Neuron (in vitro differentiated cells): ENCODE measurements around the gene IQGAP3.

ENCODE experiments used
- H2AFZ ChIP-seq: one replicate; pipeline ENCODE4 v1.6.1; 2013; ENCODE audit warnings: low read depth, mild to moderate bottlenecking, inconsistent platforms, low read length, moderate library complexity
- H3K27me3 ChIP-seq: one replicate; pipeline ENCODE4 v1.6.1; 2013; ENCODE audit warnings: low read length; ENCODE audit not compliant: insufficient read depth
- H3K36me3 ChIP-seq: one replicate; pipeline ENCODE4 v1.6.1; 2013; ENCODE audit warnings: low read length; ENCODE audit not compliant: insufficient read depth
- H3K4me1 ChIP-seq: one replicate; pipeline ENCODE4 v1.6.1; 2013; ENCODE audit warnings: low read length; ENCODE audit not compliant: insufficient read depth
- H3K4me3 ChIP-seq: 2 replicates; pipeline ENCODE4 v1.5.1; 2013; ENCODE audit warnings: mild to moderate bottlenecking, low read length, moderate library complexity
- H3K9me3 ChIP-seq: one replicate; pipeline ENCODE4 v1.6.1; 2013; ENCODE audit warnings: low read length

IQGAP3 gene

DNA sequence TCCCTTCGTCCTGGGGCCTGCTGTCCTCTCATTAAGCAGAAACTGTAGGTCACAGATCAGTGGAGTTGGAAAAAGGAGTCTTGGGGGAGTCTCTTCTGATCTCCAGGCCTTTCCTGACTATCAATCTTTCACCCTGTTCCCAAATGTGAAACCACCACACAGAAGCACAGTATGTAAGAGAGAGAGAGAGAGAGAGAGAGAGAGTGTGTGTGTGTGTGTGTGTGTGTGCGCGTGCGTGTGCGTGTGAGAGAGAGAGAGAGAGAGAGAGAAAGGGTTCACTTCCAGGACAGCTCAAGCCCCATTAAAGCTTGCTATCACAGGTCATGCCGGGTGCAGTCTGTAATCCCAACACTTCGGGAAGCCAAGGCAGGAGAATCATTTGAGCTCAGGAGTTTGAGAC is 5.7 kb upstream of the IQGAP3 start:
- Histone ChIP-seq H3K9me3 (no peaks in the 10 kb centered on the region), H3K36me3 (no peaks in the 10 kb centered on the region), H3K27me3 (peaks cover 23% of the 10 kb centered on the region), H2AFZ (no peak overlapping the region), H3K4me1 (no peaks in the 10 kb centered on the region), H3K4me3 (no peak overlapping the region)

DNA sequence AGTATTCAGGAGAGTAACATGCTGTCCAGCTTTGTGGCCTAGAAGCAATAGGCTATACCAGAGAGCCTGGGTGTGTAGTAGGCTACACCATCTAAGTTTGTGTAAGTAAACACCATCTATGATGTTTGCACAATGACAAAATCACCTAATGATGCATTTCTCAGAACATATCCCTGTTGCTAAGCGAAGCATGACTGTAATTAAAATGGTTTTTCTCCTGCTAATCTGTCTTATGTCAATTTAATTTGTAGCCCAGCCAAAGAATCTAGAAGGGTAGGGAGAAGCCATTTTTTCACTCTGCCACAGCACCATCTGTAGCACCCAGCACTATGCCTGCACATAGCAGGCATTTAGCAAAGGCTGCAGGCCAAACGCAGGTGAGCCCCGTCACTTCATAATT is 5.2 kb upstream of the IQGAP3 start:
- Histone ChIP-seq H3K27me3 (peaks cover 25% of the 10 kb centered on the region), H3K36me3 (no peaks in the 10 kb centered on the region), H3K4me3 (no peak overlapping the region), H3K4me1 (peaks cover 3% of the 10 kb centered on the region), H3K9me3 (no peaks in the 10 kb centered on the region), H2AFZ (no peak overlapping the region)

DNA sequence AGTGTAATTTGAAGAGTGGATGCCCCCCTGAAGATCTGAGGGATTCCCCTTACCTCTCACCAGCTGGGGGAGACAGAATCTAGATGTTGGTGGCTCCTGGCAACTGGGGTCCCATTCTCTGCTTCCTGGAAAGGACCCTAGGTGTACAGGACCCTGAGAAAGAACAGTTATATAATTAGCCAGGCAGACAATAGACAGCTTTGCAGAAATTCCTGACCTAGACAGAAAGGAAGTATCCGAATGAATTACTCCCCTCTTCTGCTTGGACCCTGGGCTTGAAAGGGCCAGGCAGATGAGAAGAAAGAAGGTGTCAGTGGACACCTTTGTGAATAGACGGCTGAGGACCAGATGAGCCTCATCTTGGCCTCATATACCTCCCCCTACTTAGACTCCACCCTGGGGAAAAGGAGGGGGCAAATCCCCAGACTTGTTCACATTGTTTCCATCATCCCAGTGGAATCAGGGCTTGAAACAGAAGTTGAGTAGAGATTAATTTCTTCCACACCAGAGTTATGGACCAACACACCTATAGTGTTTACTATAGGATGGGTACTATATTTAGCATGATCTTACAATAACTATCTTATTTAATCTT is 1.8 kb upstream of the IQGAP3 start:
- Histone ChIP-seq H3K9me3 (no peaks in the 10 kb centered on the region), H3K36me3 (peaks cover 1% of the 10 kb centered on the region), H3K27me3 (peaks cover 8% of the 10 kb centered on the region), H3K4me3 (no peak overlapping the region), H2AFZ (no peak overlapping the region), H3K4me1 (peaks cover 15% of the 10 kb centered on the region)

DNA sequence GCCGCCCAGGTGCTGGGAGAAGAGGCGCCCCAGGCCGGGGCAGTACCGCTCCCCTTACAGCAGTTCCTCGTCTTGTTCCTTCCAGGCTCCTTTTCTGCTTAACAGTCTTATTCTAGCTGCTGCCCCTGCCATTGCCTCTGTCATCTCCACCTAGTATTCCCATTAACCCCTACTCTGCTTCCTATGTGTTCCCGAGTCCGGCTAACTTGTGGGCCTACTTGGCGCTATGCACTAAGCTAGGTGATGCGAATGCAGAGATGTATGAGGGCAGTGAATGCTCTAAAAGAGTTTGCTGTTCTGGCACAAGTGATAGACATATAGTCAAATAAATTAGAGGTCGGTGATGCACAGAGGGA is 276 bp upstream of the IQGAP3 start:
- H2AFZ ChIP-seq = peak overlapping the region; percentile 34
- peaks cover 8% of the 10 kb centered on the region for H3K27me3 ChIP-seq
- H3K9me3 ChIP-seq = no peaks in the 10 kb centered on the region
- peak overlapping the region; percentile 88 for H3K4me3 ChIP-seq
- peaks cover 15% of the 10 kb centered on the region for H3K4me1 ChIP-seq
- peaks cover 5% of the 10 kb centered on the region for H3K36me3 ChIP-seq

DNA sequence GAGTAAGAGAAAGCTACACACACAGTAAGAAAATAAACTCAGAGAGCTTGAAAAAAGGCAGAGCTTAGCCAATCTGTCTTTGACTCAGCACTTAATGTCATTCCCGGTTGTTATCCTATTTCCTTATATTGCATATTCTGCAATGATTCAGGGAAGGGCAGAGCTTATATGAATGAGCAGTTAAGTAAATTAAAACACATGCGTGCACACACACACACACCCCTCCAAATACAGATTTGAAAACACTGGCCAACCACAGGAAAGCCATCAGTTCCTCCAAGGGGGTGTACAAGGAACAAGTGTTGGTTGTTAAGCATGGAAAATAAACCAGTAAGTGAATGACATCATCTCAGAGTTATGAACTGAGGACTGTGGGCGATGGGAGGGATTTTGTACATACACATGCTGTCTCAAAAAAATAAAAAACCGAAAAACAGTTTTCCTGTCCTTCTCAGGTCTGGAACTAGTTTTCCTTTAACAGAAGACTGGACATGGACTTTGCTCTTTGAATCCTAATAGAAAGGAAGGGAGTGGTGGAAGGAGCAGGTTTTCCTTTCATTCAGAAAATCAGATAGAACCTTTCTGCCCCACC is 1.0 kb downstream of the IQGAP3 start:
- Histone ChIP-seq H2AFZ (no peak overlapping the region), H3K4me3 (peak overlapping the region; percentile 88), H3K9me3 (no peaks in the 10 kb centered on the region), H3K36me3 (peaks cover 11% of the 10 kb centered on the region), H3K4me1 (peaks cover 15% of the 10 kb centered on the region), H3K27me3 (peaks cover 8% of the 10 kb centered on the region)

DNA sequence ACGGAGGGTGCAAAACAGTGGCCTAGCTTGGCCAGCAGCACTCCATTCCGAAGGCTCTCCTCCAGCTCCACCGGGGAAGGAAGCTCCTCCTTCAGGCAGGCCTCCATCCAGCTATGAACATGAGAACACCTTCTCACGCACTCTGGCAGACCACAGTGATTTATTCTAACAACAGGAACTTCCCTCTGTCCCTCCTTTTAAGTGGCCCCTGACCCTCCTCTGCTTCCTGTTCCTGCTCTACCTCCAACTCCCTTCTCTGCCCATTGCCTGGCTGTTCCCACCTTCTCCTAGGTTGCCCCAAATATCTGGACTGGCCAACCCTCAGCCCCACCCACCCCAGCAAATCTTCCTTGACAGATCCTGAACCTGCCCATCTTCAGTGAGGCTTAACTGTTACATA is 5.9 kb downstream of the IQGAP3 start:
- no peak overlapping the region for H2AFZ ChIP-seq
- H3K4me1 ChIP-seq = peaks cover 6% of the 10 kb centered on the region
- no peak overlapping the region for H3K4me3 ChIP-seq
- H3K27me3 ChIP-seq = no peaks in the 10 kb centered on the region
- H3K36me3 ChIP-seq = peaks cover 55% of the 10 kb centered on the region
- no peaks in the 10 kb centered on the region for H3K9me3 ChIP-seq

DNA sequence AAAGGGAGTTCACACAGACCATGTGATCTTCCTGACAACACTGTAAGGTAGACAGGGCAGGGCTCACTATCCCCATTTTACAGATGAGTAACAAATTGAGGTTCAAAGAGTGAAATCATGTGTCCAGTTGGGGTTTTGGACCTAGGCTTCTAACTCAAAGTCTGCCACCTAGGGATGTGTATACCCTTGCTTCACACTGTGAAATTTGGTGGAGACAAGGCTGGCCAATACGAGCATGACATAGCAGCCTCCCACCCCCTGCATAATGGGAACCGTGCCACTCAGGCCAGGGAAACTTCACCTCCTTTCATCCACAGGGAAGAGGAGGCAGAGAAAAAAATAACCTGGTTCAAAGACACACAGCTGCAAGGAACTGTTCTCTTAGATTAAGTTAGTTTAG is 6.8 kb downstream of the IQGAP3 start:
- H3K4me1 ChIP-seq = no peaks in the 10 kb centered on the region
- H3K4me3 ChIP-seq = no peak overlapping the region
- H3K27me3 ChIP-seq = no peaks in the 10 kb centered on the region
- no peaks in the 10 kb centered on the region for H3K9me3 ChIP-seq
- H3K36me3 ChIP-seq = peaks cover 63% of the 10 kb centered on the region
- no peak overlapping the region for H2AFZ ChIP-seq

DNA sequence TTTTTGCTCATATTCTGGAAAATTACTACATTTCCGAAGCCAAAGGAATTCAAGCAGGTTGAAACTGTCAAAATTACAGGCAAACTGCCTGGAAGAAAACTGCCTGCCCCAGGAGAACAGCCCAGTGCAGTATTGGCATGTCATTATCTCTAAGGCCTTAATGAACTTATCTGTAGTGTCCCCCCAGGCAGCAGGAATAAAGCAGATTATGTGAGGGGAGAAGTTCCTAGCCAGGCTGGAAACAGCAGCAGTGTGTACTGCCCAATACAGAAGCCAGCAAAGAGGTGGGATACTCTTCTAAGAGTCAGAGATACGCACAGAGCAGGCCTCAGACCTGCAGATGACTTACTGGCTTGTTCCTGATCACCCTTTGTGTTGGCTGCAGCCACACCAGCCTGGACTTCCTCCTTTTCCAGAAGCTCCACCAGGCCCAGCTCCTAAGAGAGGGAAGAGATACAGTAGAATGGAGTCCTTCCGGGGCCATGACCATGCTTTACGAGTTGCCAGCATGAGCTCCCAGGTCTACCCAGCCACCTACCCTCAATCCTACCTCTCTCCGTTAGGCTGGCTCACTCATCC is 11.7 kb downstream of the IQGAP3 start:
- H3K9me3 ChIP-seq = no peaks in the 10 kb centered on the region
- peaks cover 67% of the 10 kb centered on the region for H3K36me3 ChIP-seq
- H2AFZ ChIP-seq = no peak overlapping the region
- H3K4me3 ChIP-seq = no peak overlapping the region
- H3K4me1 ChIP-seq = no peaks in the 10 kb centered on the region
- H3K27me3 ChIP-seq = no peaks in the 10 kb centered on the region

DNA sequence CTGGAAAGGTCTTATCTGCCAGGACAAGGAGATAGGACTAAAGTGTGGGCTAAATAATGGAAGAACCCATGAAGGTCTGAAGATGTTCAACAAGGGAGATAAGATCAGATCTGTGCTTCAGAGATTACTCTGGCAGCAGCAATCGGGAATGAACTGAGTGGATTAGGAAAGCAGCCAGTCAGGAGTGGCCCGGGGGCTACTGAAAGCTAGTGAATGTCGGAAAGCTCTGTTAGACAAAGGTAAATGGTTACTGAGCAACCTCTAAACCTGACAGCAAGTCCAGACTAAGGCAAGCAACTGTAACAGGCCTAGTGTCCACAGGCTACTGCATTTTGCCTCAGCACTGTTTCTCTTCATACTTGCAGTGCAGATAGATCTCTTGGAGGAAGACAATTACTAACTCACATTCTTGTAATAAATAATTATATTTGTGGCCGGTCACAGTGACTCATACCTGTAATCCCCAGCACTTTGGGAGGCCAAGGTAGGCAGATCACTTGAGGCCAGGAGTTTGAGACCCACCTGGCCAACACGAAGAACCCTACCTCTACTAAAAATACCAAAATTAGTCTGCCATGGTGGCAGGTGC is 12.5 kb downstream of the IQGAP3 start:
- H3K27me3 ChIP-seq = no peaks in the 10 kb centered on the region
- no peak overlapping the region for H2AFZ ChIP-seq
- no peak overlapping the region for H3K4me3 ChIP-seq
- H3K9me3 ChIP-seq = no peaks in the 10 kb centered on the region
- no peaks in the 10 kb centered on the region for H3K4me1 ChIP-seq
- peaks cover 66% of the 10 kb centered on the region for H3K36me3 ChIP-seq

DNA sequence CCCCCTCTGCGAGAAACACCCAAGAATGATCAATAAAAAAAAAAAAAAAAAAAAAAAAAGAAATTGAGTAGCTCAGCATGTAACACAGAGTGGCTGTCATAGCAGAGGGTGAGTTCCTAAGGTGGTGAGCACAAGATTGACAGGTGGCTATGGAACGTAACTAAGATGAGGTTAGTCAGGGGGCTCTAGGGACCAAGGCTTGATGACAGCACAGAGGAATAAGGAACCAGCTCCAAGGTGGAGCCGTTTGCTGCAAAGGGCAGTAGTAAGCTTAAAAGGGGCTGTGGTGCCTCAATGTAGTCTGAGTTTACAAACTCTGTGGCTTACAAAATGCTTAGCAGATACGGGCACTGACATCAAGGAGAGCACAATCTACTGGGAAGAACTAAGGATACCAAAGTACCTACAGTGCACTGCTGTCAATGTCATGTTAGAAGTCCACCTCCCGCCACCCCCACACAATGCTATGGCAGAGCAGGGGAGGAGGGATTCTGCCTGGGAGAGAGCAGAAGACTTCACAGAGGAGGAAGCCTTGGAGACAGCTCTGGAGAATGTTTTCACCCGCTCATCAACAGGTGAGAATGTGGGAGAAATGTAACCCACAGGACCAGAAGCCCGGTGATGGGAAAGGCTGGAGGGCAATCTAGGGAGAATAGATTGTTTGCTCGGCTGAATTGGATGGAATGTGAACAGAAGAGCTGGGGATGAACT is 13.1 kb downstream of the IQGAP3 start:
- Histone ChIP-seq H3K36me3 (peaks cover 66% of the 10 kb centered on the region), H2AFZ (no peak overlapping the region), H3K4me1 (no peaks in the 10 kb centered on the region), H3K4me3 (no peak overlapping the region), H3K9me3 (no peaks in the 10 kb centered on the region), H3K27me3 (no peaks in the 10 kb centered on the region)

DNA sequence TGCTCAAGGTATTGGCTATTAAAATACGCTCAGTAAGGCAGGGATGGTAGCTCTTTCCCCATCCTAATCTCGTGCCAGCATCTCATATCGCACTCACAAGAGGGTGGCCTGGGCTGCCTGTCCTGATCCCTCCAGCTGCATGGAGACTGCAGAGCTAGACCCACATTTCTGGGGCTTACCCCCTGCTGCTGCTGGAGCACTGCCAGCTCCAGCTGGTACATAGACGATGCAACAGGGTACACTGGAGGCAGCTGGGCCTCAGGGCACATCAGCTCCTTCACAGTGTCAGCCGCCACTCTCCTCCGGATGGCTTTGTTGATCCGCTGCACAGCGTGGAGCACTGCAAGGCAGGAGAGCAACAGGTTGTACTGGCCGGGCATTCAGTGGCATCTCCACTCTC is 16.0 kb downstream of the IQGAP3 start:
- no peaks in the 10 kb centered on the region for H3K4me1 ChIP-seq
- H3K4me3 ChIP-seq = no peak overlapping the region
- no peak overlapping the region for H2AFZ ChIP-seq
- peaks cover 55% of the 10 kb centered on the region for H3K36me3 ChIP-seq
- H3K9me3 ChIP-seq = no peaks in the 10 kb centered on the region
- no peaks in the 10 kb centered on the region for H3K27me3 ChIP-seq

DNA sequence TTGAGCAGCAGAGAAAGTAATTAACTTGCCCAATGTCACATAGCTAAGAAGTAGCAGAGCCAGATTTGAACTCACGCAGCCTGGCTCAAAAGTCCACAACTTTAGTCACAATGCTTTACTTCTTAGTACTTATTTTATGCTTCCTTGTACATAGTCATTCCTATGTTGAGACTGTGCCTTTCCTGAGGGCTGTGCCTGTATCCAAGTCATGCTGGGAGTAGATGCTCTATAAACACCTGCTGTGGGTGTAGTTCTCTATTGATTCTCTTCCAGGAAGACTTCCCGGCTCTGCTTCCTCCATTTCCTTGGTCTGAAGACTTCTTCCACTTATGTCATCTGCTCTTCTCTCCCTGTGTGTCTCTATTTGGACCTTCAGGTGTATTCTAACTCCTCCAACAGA is 16.6 kb downstream of the IQGAP3 start:
- no peak overlapping the region for H3K4me3 ChIP-seq
- no peaks in the 10 kb centered on the region for H3K9me3 ChIP-seq
- H3K4me1 ChIP-seq = no peaks in the 10 kb centered on the region
- H3K36me3 ChIP-seq = peaks cover 57% of the 10 kb centered on the region
- no peaks in the 10 kb centered on the region for H3K27me3 ChIP-seq
- no peak overlapping the region for H2AFZ ChIP-seq

DNA sequence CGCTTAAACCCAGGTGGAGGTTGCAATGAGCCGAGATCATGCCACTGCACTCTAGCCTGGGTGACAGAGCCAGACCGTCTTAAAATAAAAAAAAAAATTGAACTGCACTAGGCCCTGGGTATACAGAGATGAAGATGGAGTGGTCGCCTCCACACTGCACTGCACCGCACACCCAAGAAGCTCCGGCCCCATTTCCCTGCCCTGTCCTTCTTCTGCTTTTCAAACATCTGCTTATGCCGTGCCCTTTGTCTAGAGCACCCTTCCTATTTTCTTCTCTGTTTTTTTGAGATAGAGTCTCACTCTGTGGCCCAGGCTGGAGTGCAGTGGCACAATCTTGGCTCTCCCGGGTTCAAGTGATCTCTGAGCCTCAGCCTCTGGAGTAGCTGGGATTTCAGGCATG is 17.4 kb downstream of the IQGAP3 start:
- Histone ChIP-seq H3K27me3 (no peaks in the 10 kb centered on the region), H2AFZ (no peak overlapping the region), H3K4me3 (no peak overlapping the region), H3K36me3 (peaks cover 60% of the 10 kb centered on the region), H3K9me3 (no peaks in the 10 kb centered on the region), H3K4me1 (no peaks in the 10 kb centered on the region)
